PC-3 (cell line): ENCODE data around the gene CACNA1S.

Source experiments
- EZH2 ChIP-seq: fragments of 300-600 bp; sonication (generic); IDR thresholded peaks from one replicate; pipeline ENCODE4 v1.6.1; 2017; ENCODE audit warnings: antibody characterized with exemption, mild to moderate bottlenecking, low read length; ENCODE audit not compliant: unreplicated experiment
- EZH2phosphoT487 ChIP-seq: fragments of 300-600 bp; sonication (generic); IDR thresholded peaks from 2 replicates; pipeline ENCODE4 v1.6.1; 2018; ENCODE audit warnings: mild to moderate bottlenecking, antibody characterized with exemption, low read length, borderline replicate concordance
- TF ChIP-seq, protein P1 (sequence below): fragments of 300-600 bp; sonication (generic); conservative IDR thresholded peaks from 2 replicates; pipeline ENCODE4 v1.5.1; 2017; ENCODE audit warnings: antibody characterized with exemption, low read depth, mild to moderate bottlenecking, low read length

DNA sequence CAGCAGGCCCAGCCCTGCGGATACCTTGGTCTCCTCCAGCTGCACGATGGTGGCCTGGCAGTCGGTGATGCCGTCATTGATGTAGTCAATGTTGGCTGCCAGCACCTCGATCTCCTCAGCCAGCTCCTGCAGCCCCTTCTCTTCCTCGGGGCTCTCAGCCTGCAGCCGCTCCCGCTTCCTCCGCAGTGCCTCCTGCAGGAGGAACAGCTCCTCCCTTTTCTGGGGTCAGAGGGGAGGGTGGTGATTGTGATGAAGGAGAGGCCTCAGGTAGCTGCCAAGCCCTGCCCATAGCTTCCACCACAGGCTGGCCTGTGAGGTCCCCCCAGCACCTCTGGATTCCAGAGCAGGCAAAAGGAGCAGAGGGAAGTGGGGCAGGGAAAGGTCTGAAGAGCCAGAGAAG lies 122.1 kb downstream of the CACNA1S start:
- no peak for TF ChIP-seq EZH2
- TF ChIP-seq, protein P1, sequence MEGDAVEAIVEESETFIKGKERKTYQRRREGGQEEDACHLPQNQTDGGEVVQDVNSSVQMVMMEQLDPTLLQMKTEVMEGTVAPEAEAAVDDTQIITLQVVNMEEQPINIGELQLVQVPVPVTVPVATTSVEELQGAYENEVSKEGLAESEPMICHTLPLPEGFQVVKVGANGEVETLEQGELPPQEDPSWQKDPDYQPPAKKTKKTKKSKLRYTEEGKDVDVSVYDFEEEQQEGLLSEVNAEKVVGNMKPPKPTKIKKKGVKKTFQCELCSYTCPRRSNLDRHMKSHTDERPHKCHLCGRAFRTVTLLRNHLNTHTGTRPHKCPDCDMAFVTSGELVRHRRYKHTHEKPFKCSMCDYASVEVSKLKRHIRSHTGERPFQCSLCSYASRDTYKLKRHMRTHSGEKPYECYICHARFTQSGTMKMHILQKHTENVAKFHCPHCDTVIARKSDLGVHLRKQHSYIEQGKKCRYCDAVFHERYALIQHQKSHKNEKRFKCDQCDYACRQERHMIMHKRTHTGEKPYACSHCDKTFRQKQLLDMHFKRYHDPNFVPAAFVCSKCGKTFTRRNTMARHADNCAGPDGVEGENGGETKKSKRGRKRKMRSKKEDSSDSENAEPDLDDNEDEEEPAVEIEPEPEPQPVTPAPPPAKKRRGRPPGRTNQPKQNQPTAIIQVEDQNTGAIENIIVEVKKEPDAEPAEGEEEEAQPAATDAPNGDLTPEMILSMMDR = no peak
- no peak for TF ChIP-seq EZH2phosphoT487
